Muscle of arm (tissue), 14 donors: ENCODE measurements around the gene FRAS1. TPM values are rescaled to one million over a fixed set of nuclear protein-coding genes. Genes with fewer than 3 reads are reported as not detected.
"Not testable (repeated sequence)": the region's sequence is repeated elsewhere in the genome, so short reads cannot be mapped to it uniquely, and the experiment has no call there.

Source experiments
- DNase-seq: peaks from one replicate; pipeline ENCODE4 v3.0.0-alpha.2; 2013
- long read RNA-seq, 11 donors: transcript quantifications; one replicate each; lab custom pipeline, GENCODE V29; 2026
- polyA plus RNA-seq, 12 donors: library from polyadenylated mRNA; unstranded; fragments of 120-200 nt; gene quantifications; one replicate each; pipeline ENCODE4 v1.2.1, GENCODE V29; 2013; ENCODE audit not compliant: insufficient read length in 12 of 12

The FRAS1 gene, protein sequence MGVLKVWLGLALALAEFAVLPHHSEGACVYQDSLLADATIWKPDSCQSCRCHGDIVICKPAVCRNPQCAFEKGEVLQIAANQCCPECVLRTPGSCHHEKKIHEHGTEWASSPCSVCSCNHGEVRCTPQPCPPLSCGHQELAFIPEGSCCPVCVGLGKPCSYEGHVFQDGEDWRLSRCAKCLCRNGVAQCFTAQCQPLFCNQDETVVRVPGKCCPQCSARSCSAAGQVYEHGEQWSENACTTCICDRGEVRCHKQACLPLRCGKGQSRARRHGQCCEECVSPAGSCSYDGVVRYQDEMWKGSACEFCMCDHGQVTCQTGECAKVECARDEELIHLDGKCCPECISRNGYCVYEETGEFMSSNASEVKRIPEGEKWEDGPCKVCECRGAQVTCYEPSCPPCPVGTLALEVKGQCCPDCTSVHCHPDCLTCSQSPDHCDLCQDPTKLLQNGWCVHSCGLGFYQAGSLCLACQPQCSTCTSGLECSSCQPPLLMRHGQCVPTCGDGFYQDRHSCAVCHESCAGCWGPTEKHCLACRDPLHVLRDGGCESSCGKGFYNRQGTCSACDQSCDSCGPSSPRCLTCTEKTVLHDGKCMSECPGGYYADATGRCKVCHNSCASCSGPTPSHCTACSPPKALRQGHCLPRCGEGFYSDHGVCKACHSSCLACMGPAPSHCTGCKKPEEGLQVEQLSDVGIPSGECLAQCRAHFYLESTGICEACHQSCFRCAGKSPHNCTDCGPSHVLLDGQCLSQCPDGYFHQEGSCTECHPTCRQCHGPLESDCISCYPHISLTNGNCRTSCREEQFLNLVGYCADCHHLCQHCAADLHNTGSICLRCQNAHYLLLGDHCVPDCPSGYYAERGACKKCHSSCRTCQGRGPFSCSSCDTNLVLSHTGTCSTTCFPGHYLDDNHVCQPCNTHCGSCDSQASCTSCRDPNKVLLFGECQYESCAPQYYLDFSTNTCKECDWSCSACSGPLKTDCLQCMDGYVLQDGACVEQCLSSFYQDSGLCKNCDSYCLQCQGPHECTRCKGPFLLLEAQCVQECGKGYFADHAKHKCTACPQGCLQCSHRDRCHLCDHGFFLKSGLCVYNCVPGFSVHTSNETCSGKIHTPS (N-terminal part only)
- 10 to 100 TPM in 3 of 12 donors, 1 to 10 TPM in 8, not detected in 1; 5.0 to 19.8 (median 8.0) TPM for polyA plus RNA-seq
- long read RNA-seq, donor 1, result 0 reads
- long read RNA-seq, donor 2, result 0 reads
- long read RNA-seq, donor 3, partial matches to known transcripts, result 0 of 1 reads
- long read RNA-seq, donor 3, other reads (novel, unspliced or antisense), result 0 of 1 reads
- long read RNA-seq, donor 4, result 0 reads
- long read RNA-seq, donor 5, result 0 reads
- long read RNA-seq, donor 6, result 0 reads
- long read RNA-seq, donor 7, result 0 reads
- long read RNA-seq, donor 8, result 0 reads
- long read RNA-seq, donor 9, result 0 reads
- long read RNA-seq, donor 10, result 0 reads
- long read RNA-seq, donor 11, result 0 reads

- peak; percentile 51 for DNase-seq
These were observed at the start of gene FRAS1 for GRCh38 chr4:78057135-78057599. FRAS1 (plus strand) TSS chr4:78057323; CDS start chr4:78058010, 687 bp downstream.

DNA sequence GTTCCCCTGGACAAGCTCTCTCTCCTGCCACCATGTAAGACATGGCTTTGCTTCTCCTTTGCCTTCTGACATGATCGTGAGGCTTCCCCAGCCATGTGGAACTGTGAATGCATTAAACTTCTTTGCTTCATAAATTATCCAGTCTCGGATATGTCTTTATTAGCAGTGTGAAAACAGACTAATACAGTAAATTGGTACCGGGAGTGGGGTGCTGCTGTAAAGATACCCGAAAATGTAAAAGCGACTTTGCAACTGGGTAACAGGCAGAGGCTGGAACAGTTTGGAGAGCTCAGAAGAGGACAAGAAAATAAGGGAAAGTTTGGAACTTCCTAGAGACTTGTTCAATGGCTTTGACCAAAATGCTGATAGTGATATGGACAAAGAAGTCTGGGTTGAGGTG lies 46.1 kb upstream of the FRAS1 start:
- not testable (repeated sequence) for DNase-seq

GRCh38 chr4:78014889-78015886 lies 41.9 kb upstream of the FRAS1 start:
- DNase-seq, result no peak

DNA sequence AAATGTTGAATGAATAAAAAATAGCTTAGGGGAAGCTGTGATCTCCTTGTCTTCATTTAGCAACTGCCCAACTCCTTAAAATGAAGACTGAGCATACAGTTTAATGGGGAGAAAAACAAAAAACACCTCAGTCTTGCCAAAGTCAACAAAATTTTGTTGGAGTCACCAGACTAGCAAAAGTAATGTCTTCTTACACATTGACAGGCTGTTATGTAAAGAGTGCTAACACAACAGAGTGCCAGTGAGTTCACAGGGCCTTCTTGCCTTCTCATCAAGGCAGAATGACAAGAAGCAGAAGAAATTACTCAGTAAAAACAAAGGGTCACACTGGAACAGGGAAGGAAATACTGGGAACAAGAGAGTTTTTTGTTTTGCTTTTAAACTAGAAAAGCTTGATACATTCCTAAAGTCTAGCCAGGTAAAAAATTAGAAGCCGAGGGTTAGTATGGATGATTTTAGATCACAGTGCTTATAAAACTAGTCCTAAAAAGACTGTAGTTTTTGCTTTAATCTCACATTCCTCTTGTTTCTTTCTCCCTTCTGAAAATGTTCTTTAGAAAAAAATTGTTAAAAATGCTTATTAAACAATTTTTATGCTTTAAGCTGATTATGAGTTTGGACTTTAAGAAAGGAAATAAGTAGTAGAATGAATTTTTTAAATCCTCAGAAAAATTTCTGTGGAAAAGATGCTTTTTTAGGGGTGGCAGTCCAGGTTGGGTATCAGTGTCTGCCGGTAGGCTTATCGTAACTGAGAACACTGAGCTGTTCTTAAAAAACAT lies 38.7 kb upstream of the FRAS1 start:
- no peak for DNase-seq

GRCh38 chr4:78019414-78019813 lies 37.7 kb upstream of the FRAS1 start:
- no peak for DNase-seq

- DNase-seq, result no peak
These were observed 36.4 kb upstream of the FRAS1 start for GRCh38 chr4:78020677-78021076.

GRCh38 chr4:78022517-78022916 lies 34.6 kb upstream of the FRAS1 start:
- no peak for DNase-seq

GRCh38 chr4:78024085-78024484 lies 33.0 kb upstream of the FRAS1 start:
- no peak for DNase-seq

GRCh38 chr4:78024576-78025091 lies 32.5 kb upstream of the FRAS1 start:
- no peak for DNase-seq

DNA sequence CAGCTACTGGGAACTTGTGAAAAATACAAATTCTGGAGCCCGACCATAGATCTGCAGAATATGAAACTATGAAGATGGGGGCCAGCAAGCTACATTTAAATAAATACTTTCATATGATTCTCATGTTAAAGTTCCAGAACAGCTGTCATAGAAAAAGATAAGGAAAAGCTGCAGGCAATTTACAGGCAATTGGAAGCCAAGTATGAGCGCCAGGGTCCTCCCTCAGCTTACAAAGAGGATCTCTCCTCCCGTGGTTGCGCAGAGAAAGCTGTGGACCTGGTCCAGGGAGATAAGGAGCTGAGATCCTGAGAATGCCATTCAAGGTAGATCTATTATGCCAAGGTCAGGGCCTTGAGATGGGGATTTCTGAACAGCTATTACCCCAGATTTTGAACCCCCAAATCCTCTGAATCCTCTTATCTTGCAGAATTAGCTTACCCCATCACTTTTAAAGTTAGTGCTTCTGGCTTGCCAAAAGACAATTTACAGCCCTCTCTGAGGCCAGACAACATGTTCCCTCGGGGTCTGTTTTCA lies 25.6 kb upstream of the FRAS1 start:
- no peak for DNase-seq

DNA sequence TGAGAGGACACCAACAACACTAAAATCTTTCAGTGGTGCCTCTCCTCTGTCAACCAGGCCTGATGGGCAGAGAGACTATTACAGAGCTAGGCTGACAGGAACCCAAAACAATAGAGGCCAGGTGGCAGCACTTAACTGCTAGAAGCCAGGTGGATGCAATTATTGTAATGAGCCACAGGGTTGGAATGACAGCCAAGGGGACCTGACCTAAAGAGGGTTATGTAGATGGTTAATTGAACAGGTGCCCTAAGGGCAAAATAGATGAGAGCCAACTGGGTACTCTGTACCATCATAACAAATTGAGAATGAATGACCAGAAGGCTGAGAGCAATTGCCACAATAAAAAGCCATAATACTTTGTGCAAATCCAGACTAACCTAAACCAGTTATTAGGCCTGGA lies 24.7 kb upstream of the FRAS1 start:
- no peak for DNase-seq

DNA sequence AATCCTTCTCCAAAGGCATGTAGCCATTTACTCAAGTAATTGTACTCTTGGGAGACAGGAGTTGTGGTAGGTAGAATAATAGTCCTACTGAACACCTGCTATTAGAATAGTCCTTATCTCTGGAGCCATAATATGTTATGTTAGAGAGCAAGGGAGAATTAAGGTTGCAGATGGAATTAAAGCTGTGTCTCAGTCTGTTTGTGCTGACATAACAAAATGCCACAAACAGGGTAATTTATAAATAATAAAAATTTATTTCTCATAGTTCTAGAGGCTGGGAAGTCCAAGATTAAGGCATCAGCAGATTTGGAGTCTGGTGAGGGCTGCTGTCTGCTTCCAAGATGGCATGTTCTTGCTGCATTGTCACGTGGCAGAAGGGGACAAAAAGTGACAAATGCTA lies 24.2 kb upstream of the FRAS1 start:
- no peak for DNase-seq

DNA sequence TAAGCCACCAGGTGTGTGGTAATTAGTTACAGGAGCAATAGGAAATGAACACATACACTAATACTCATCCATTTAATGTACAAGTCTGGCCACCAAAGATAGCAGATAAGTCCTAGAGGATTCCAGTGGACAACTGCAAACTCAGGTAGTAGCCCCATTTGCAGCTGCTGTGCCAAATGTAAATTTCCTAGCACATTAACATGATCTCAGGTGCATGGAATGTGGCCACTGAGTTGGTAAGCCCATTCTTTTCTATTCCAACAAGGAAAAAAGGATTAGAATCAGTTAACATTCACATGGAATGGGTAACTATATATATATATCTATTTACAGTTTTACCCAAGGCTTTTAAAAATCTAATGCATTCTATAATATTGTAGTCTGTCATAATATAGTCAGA lies 23.3 kb upstream of the FRAS1 start:
- DNase-seq, result no peak

DNA sequence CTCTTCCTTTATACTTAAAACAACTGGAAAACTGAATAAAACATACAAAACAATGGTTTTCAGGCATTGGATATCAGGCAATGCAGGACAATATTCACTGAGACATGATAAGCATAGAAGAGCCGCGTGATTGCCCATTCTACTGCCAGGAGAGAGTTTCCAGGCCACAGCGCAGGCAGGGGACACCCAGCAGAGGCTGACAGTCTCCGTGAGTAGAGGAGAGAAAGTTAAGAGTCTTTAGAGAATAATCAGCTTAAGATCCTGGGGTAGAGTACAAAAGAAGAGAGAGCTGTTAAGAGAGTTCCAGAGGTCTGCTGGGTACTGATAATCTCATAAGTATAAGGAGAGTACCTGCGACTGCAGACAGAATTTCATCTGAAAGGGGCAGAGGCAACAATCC lies 18.4 kb upstream of the FRAS1 start:
- DNase-seq, result no peak

- DNase-seq, result no peak
These were observed 17.4 kb upstream of the FRAS1 start for GRCh38 chr4:78039678-78040077.

- DNase-seq, result no peak
These were observed 16.7 kb upstream of the FRAS1 start for GRCh38 chr4:78040431-78040830.

DNA sequence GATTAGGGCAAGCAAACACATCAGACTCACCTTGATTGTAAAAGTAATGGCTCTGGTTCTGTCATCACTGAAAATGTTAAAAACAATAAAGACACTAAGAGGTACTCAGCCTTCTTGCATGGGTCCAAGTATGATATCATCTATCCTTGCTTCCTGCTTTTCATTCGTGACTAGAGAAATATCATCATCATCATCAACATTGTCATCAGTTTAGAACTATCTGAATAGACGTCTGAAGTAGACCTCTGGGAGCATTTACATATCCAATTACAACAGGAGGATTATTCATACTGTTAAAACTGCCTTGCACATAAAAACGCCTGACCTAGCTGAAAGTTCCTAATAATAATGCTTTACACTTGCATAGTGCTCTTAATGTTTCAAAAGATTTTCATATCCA lies 9.8 kb upstream of the FRAS1 start:
- DNase-seq, result no peak

- peak; percentile 85 for DNase-seq
These were observed 626 bp upstream of the FRAS1 start for GRCh38 chr4:78056265-78057129.
